Measurements from ENCODE around the gene HMGCS2. TPM values are rescaled to one million over a fixed set of nuclear protein-coding genes. Genes with fewer than 3 reads are reported as not detected.

The HMGCS2 gene
- polyA plus RNA-seq, 2 of the 4 experiments (the other 2 are of a cell fraction): not detected

DNA sequence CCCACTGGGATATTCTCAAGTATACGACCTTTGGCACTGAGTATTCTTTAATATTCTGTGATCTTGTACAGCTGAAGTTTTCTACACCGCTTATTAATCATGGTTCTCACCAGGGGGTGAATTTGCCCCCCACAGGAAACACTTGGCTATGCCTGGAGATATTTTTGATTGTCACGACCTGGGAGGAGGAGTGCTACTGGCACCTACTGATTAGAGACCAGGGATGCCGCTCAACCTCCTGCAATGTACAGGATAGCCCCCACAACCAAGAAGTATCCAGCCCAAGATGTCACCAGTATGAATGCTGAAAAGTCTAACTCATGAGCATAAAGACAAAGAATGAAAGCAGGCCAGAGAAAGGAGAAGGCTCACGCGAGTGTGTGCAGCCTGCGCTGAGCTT, 28.9 kb upstream of the HMGCS2 start:
- H3K4me2 ChIP-seq: no peak overlapping the region
- no peak overlapping the region for H3K27ac ChIP-seq
- no peaks in the 10 kb centered on the region for H3K4me1 ChIP-seq
- CTCF ChIA-PET: interaction anchor here (2.2 kb wide), 1 partner anchor 11 kb away, joined by 9 read pairs; no protein-coding TSS in a partner anchor
- no peak for DNase-seq (ENCODE audit: low read depth in 1 of 2, low spot score in 1 of 2)
- WGBS (ENCODE audit: missing lambda C conversion rate): 73% methylated on average over 7 of the region's 7 CpGs
- ATAC-seq: no peak
- no peaks in the 10 kb centered on the region for H3K9me3 ChIP-seq
- no peak for FAIRE-seq
- TF ChIP-seq, protein P1, sequence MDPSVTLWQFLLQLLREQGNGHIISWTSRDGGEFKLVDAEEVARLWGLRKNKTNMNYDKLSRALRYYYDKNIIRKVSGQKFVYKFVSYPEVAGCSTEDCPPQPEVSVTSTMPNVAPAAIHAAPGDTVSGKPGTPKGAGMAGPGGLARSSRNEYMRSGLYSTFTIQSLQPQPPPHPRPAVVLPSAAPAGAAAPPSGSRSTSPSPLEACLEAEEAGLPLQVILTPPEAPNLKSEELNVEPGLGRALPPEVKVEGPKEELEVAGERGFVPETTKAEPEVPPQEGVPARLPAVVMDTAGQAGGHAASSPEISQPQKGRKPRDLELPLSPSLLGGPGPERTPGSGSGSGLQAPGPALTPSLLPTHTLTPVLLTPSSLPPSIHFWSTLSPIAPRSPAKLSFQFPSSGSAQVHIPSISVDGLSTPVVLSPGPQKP (IDR thresholded peaks at IDR 0.05; ENCODE audit: low read depth, low read length): no peak
- TF ChIP-seq REST (IDR thresholded peaks at IDR 0.05) (no peak), CEBPB (IDR thresholded peaks at IDR 0.05) (no peak), BCL3 (IDR thresholded peaks at IDR 0.05) (no peak), FOSL2 (IDR thresholded peaks at IDR 0.05) (no peak), FOSL2 (CRISPR knock-in tag; IDR thresholded peaks at IDR 0.05) (no peak), SREBF2 (IDR thresholded peaks at IDR 0.05) (no peak), TFCP2L1 (CRISPR knock-in tag; IDR thresholded peaks at IDR 0.05) (no peak), KDM1A (IDR thresholded peaks at IDR 0.05; ENCODE audit: low read depth) (no peak), RNF2 (IDR thresholded peaks at IDR 0.05; ENCODE audit: borderline replicate concordance, low read depth) (no peak), TP53 (CRISPR knock-in tag; IDR thresholded peaks at IDR 0.05) (no peak), HOXA7 (CRISPR knock-in tag; IDR thresholded peaks at IDR 0.05) (no peak), ZSCAN20 (CRISPR knock-in tag; IDR thresholded peaks at IDR 0.05) (no peak), MYC (IDR thresholded peaks at IDR 0.05; ENCODE audit: borderline replicate concordance, low read length) (no peak), USF2 (IDR thresholded peaks at IDR 0.05) (no peak), RAD21 (conservative IDR thresholded peaks at IDR 0.05 in 1 of 2, IDR thresholded peaks at IDR 0.05 in 1 of 2) (no peak), BHLHE40 (IDR thresholded peaks at IDR 0.05; ENCODE audit: low read depth, low read length) (no peak), CBX8 (IDR thresholded peaks at IDR 0.05) (no peak)
- TF ChIP-seq, protein P2, sequence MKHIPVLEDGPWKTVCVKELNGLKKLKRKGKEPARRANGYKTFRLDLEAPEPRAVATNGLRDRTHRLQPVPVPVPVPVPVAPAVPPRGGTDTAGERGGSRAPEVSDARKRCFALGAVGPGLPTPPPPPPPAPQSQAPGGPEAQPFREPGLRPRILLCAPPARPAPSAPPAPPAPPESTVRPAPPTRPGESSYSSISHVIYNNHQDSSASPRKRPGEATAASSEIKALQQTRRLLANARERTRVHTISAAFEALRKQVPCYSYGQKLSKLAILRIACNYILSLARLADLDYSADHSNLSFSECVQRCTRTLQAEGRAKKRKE (CRISPR knock-in tag; IDR thresholded peaks at IDR 0.05; ENCODE audit: low read depth): no peak
- TF ChIP-seq, protein P3, sequence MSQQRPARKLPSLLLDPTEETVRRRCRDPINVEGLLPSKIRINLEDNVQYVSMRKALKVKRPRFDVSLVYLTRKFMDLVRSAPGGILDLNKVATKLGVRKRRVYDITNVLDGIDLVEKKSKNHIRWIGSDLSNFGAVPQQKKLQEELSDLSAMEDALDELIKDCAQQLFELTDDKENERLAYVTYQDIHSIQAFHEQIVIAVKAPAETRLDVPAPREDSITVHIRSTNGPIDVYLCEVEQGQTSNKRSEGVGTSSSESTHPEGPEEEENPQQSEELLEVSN (IDR thresholded peaks at IDR 0.05; ENCODE audit: borderline replicate concordance, low read depth): no peak
- no peak overlapping the region for H3K4me3 ChIP-seq
- POLR2A ChIA-PET: no interaction called here

Data from A549 (cell line).